SK-N-SH (cell line): Measurements from ENCODE around the gene OPA3. TPM values are rescaled to one million over a fixed set of nuclear protein-coding genes. Genes with fewer than 3 reads are reported as not detected.

Experiments
- CTCF ChIA-PET: fragments of 300-600, 350-600 bp; formaldehyde crosslinking; extraction: SDS; loops from one replicate; lab custom pipeline; 2021; lab: Yijun Ruan, JAX
- POLR2A ChIA-PET: fragments of 350-600 bp; sonication (Branson Sonifier 250); formaldehyde crosslinking; extraction: SDS; loops from one replicate; lab custom pipeline; 2020; ENCODE audit warnings: antibody characterized with exemption, inconsistent platforms; lab: Yijun Ruan, JAX
- DNase-seq: peaks from one replicate; pipeline ENCODE4 v3.0.0; 2012
- H2AFZ ChIP-seq: fragments of 200-600 bp; sonication (generic); 2 replicates; pipeline ENCODE4 v1.8.1; 2016; ENCODE audit warnings: antibody characterized with exemption, mild to moderate bottlenecking, low read depth
- H3F3A ChIP-seq: fragments of 200-600 bp; sonication (generic); replicated peaks from 2 replicates; pipeline ENCODE3; 2016; ENCODE audit warnings: antibody characterized with exemption, mild to moderate bottlenecking; ENCODE audit not compliant: insufficient read depth
- H3K27ac ChIP-seq, 2 experiments: fragments of 200-500 bp in 1 of 2; fragments of 200-600 bp in 1 of 2; sonication (Bioruptor generic) in 1 of 2; sonication (generic), shearing (Covaris generic) in 1 of 2; 2 replicates each; pipeline versions ENCODE4 v1.5.1 to v1.6.1; 2014 to 2016; ENCODE audit warnings: low read depth in 2 of 2, inconsistent platforms in 1 of 2, low read length in 1 of 2, mild to moderate bottlenecking in 1 of 2, mixed read lengths in 1 of 2
- H3K27me3 ChIP-seq: fragments of 200-600 bp; sonication (generic), shearing (Covaris generic); 2 replicates; pipeline ENCODE4 v1.6.1; 2016; ENCODE audit warnings: mixed run types; ENCODE audit not compliant: insufficient read depth
- H3K36me3 ChIP-seq, 2 experiments: fragments of 200-500 bp in 1 of 2; fragments of 200-600 bp in 1 of 2; sonication (Bioruptor generic) in 1 of 2; sonication (generic) in 1 of 2; replicated peaks in 1 of 2; 2 replicates each; pipeline versions ENCODE3 to v1.5.1; 2014 to 2016; ENCODE audit warnings: low read length in 1 of 2, mild to moderate bottlenecking in 1 of 2; ENCODE audit not compliant: insufficient read depth in 2 of 2, control insufficient read depth in 1 of 2
- H3K4me1 ChIP-seq, 2 experiments: fragments of 200-500 bp in 1 of 2; fragments of 200-600 bp in 1 of 2; sonication (Bioruptor generic) in 1 of 2; sonication (generic), shearing (Covaris generic) in 1 of 2; 2 replicates each; pipeline versions ENCODE4 v1.5.1 to v1.6.1; 2014 to 2016; ENCODE audit warnings: low read depth in 1 of 2, low read length in 1 of 2, mixed run types in 1 of 2; ENCODE audit not compliant: insufficient read depth in 2 of 2, control insufficient read depth in 1 of 2
- H3K4me2 ChIP-seq: fragments of 200-600 bp; sonication (generic), shearing (Covaris generic); 2 replicates; pipeline ENCODE4 v1.6.1; 2017; ENCODE audit warnings: mixed run types
- H3K4me3 ChIP-seq, 2 experiments: fragments of 200-500 bp in 1 of 2; fragments of 200-600 bp in 1 of 2; sonication (Bioruptor generic) in 1 of 2; sonication (generic), shearing (Covaris generic) in 1 of 2; 2 replicates each; pipeline versions ENCODE4 v1.5.1 to v1.8.1; 2014 to 2016; ENCODE audit warnings: low read depth in 2 of 2, inconsistent platforms in 1 of 2, low read length in 1 of 2, mild to moderate bottlenecking in 1 of 2, mixed read lengths in 1 of 2, moderate library complexity in 1 of 2
- H3K79me2 ChIP-seq: fragments of 200-600 bp; sonication (generic); 2 replicates; pipeline ENCODE4 v1.8.1; 2017; ENCODE audit warnings: mild to moderate bottlenecking; ENCODE audit not compliant: insufficient read depth
- H3K9ac ChIP-seq: fragments of 200-600 bp; sonication (generic); 2 replicates; pipeline ENCODE4 v1.6.1; 2017; ENCODE audit warnings: mixed run types
- H3K9me2 ChIP-seq: fragments of 200-600 bp; sonication (generic); 2 replicates; pipeline ENCODE4 v1.6.1; 2017; ENCODE audit warnings: mixed run types
- H3K9me3 ChIP-seq: fragments of 200-600 bp; sonication (generic); 2 replicates; pipeline ENCODE4 v1.6.1; 2017; ENCODE audit warnings: mixed run types, mild to moderate bottlenecking, moderate library complexity
- H4K20me1 ChIP-seq: fragments of 200-600 bp; sonication (generic); 2 replicates; pipeline ENCODE4 v1.6.1; 2017; ENCODE audit warnings: mild to moderate bottlenecking, mixed run types; ENCODE audit not compliant: insufficient read depth
- CTCF ChIP-seq: fragments of 200-600 bp; sonication (generic); IDR thresholded peaks from 2 replicates; pipeline ENCODE4 v1.6.1; 2017; ENCODE audit warnings: antibody characterized with exemption, mild to moderate bottlenecking, moderate library complexity
- EZH2phosphoT487 ChIP-seq: fragments of 200-600 bp; sonication (generic); IDR thresholded peaks from 2 replicates; pipeline ENCODE4 v1.6.1; 2017; ENCODE audit warnings: low read depth, mixed run types, mild to moderate bottlenecking, antibody characterized with exemption, moderate library complexity, borderline replicate concordance
- FOSL2 ChIP-seq: IDR thresholded peaks from 2 replicates; pipeline ENCODE4 v1.4.0; 2012; ENCODE audit warnings: low read depth, mild to moderate bottlenecking, moderate library complexity, borderline replicate concordance
- MAX ChIP-seq: IDR thresholded peaks from 2 replicates; pipeline ENCODE4 v1.4.0; 2012; ENCODE audit warnings: low read depth
- MEF2A ChIP-seq: IDR thresholded peaks from 2 replicates; pipeline ENCODE4 v1.4.0; 2012; ENCODE audit warnings: low read depth, borderline replicate concordance
- MXI1 ChIP-seq: IDR thresholded peaks from 2 replicates; pipeline ENCODE4 v1.6.1; 2012; ENCODE audit warnings: mild to moderate bottlenecking, low read depth, low read length, improper control_type of control experiment
- NFIC ChIP-seq: IDR thresholded peaks from 2 replicates; pipeline ENCODE4 v1.4.0; 2012; ENCODE audit warnings: borderline replicate concordance
- PBX3 ChIP-seq: IDR thresholded peaks from 2 replicates; pipeline ENCODE4; 2012
- RAD21 ChIP-seq: IDR thresholded peaks from 2 replicates; pipeline ENCODE4 v1.6.1; 2012; ENCODE audit warnings: mild to moderate bottlenecking, low read length
- RCOR1 ChIP-seq: fragments of 150-350 bp; IDR thresholded peaks from 2 replicates; pipeline ENCODE4 v1.6.1; 2017; ENCODE audit warnings: antibody characterized with exemption, low read length
- RFX5 ChIP-seq: IDR thresholded peaks from 2 replicates; pipeline ENCODE4 v1.6.1; 2012; ENCODE audit warnings: mild to moderate bottlenecking, improper control_type of control experiment, low read length
- SIN3A ChIP-seq: IDR thresholded peaks from 2 replicates; pipeline ENCODE4 v1.6.1; 2012; ENCODE audit warnings: low read depth, mild to moderate bottlenecking, low read length, moderate library complexity, borderline replicate concordance
- SMC3 ChIP-seq: IDR thresholded peaks from 2 replicates; pipeline ENCODE4 v1.6.1; 2012; ENCODE audit warnings: low read depth, low read length, improper control_type of control experiment
- TCF12 ChIP-seq: IDR thresholded peaks from 2 replicates; pipeline ENCODE4 v1.4.0; 2012
- USF1 ChIP-seq: IDR thresholded peaks from 2 replicates; pipeline ENCODE4 v1.4.0; 2012; ENCODE audit warnings: low read depth, borderline replicate concordance
- USF2 ChIP-seq: fragments of 150-350 bp; IDR thresholded peaks from 2 replicates; pipeline ENCODE4 v1.6.1; 2017; ENCODE audit warnings: antibody characterized with exemption, low read length, low read depth, borderline replicate concordance
- ZBTB33 ChIP-seq: IDR thresholded peaks from 2 replicates; pipeline ENCODE4 v1.4.0; 2012; ENCODE audit warnings: low read depth, borderline replicate concordance
- WGBS: methylation state at CpG from one replicate; pipeline ENCODE4 v1.1.6; 2017; ENCODE audit warnings: low lambda C conversion rate; 5-methylcytosine and 5-hydroxymethylcytosine counted together
- polyA plus RNA-seq, 3 experiments: library from polyadenylated mRNA; depleted of rRNA; stranded (reverse); fragments of >200 nt; gene quantifications; 2 replicates each; pipeline ENCODE4 v1.2.3, GENCODE V29; 2012

The OPA3 gene
- polyA plus RNA-seq, 1 of the 3 experiments (the other 2 are of a cell fraction) = 10.0 TPM

- H3K4me3 ChIP-seq = no peak overlapping the region
- no peak for DNase-seq
- H2AFZ ChIP-seq = no peak overlapping the region
- 93% methylated on average over 21 of the region's 21 CpGs for WGBS
- H3K9me3 ChIP-seq = no peaks in the 10 kb centered on the region
- no peak for TF ChIP-seq NFIC
- TF ChIP-seq CTCF = no peak
- no peak for TF ChIP-seq PBX3
- TF ChIP-seq SMC3 = no peak
- TF ChIP-seq MXI1 = no peak
- no peak for TF ChIP-seq ZBTB33
- TF ChIP-seq MAX = no peak
- TF ChIP-seq RAD21 = no peak
- TF ChIP-seq RFX5 = no peak
- no peak for TF ChIP-seq FOSL2
- TF ChIP-seq USF2 = no peak
- TF ChIP-seq EZH2phosphoT487 = no peak
- no peak for TF ChIP-seq SIN3A
- TF ChIP-seq MEF2A = no peak
- TF ChIP-seq RCOR1 = no peak
- no peak for TF ChIP-seq USF1
- TF ChIP-seq TCF12 = no peak
- H3K4me2 ChIP-seq = no peak overlapping the region
- H3K9me2 ChIP-seq = no peaks in the 10 kb centered on the region
- ChIA-PET CTCF (interaction anchor here (0.9 to 2.3 kb wide), 10 partner anchors 13 to 106 kb away, joined by 3 to 12 read pairs (median 4); partner anchors contain the start of gene QPCTL), POLR2A (no interaction called here)
- no peaks in the 10 kb centered on the region for H4K20me1 ChIP-seq
- H3F3A ChIP-seq = no peaks in the 10 kb centered on the region
- H3K9ac ChIP-seq = no peak overlapping the region
- H3K27me3 ChIP-seq = no peaks in the 10 kb centered on the region
- no peaks in the 10 kb centered on the region for H3K79me2 ChIP-seq
- no peaks in the 10 kb centered on the region for H3K36me3 ChIP-seq
- no peak overlapping the region for H3K27ac ChIP-seq
- no peaks in the 10 kb centered on the region for H3K4me1 ChIP-seq
Observed at GRCh38 chr19:45591638-45592005, 7.0 kb upstream of the OPA3 start.
